ENCODE data around the gene NEK7.

DNA sequence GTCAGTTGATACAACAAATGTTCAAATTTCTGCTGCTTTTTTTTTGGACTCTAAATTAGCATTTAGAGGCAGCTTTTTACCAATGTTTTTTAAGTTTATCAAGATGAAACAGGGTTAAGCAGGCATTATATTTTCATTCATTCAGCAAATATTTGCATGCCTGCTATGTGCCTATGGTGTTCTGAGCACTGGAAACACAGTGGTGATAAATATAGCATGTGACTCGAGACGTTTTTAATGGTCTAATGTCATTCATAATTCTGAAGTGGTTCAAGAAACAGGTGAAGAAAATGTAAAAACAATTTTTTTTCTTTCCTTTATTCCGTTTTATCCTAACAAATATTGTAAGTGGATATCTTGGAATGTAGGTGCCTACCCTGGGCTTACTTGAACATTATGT is 26.8 kb downstream of the NEK7 start:
- TF ChIP-seq EZH2phosphoT487 (IDR thresholded peaks at IDR 0.05) (no peak), EZH2 (IDR thresholded peaks at IDR 0.05) (no peak)
- TF ChIP-seq, protein P1, sequence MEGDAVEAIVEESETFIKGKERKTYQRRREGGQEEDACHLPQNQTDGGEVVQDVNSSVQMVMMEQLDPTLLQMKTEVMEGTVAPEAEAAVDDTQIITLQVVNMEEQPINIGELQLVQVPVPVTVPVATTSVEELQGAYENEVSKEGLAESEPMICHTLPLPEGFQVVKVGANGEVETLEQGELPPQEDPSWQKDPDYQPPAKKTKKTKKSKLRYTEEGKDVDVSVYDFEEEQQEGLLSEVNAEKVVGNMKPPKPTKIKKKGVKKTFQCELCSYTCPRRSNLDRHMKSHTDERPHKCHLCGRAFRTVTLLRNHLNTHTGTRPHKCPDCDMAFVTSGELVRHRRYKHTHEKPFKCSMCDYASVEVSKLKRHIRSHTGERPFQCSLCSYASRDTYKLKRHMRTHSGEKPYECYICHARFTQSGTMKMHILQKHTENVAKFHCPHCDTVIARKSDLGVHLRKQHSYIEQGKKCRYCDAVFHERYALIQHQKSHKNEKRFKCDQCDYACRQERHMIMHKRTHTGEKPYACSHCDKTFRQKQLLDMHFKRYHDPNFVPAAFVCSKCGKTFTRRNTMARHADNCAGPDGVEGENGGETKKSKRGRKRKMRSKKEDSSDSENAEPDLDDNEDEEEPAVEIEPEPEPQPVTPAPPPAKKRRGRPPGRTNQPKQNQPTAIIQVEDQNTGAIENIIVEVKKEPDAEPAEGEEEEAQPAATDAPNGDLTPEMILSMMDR (IDR thresholded peaks at IDR 0.05) = no peak
